GM19099 (cell line): ENCODE measurements around the gene OXCT2.
A peak's percentile ranks its signal among the peaks of the same experiment; 100 is the strongest.

Experiments
- POLR2A ChIP-seq: IDR thresholded peaks from 3 replicates; pipeline ENCODE4 v1.6.1; 2011; ENCODE audit warnings: low read depth; ENCODE audit not compliant: insufficient read length; ENCODE audit errors: extremely low read depth

Gene OXCT2

GRCh38 chr1:39737546-39738169 lies 33.5 kb downstream of the OXCT2 start:
- TF ChIP-seq POLR2A = no peak

GRCh38 chr1:39735731-39736130 lies 35.4 kb downstream of the OXCT2 start:
- TF ChIP-seq POLR2A = no peak

- no peak for TF ChIP-seq POLR2A
Observed at GRCh38 chr1:39733161-39733560, 38.0 kb downstream of the OXCT2 start.

- TF ChIP-seq POLR2A = no peak
Observed at GRCh38 chr1:39732730-39733129, 38.4 kb downstream of the OXCT2 start.

GRCh38 chr1:39729842-39730241 lies 41.3 kb downstream of the OXCT2 start:
- TF ChIP-seq POLR2A = no peak

GRCh38 chr1:39729030-39729429 lies 42.1 kb downstream of the OXCT2 start:
- no peak for TF ChIP-seq POLR2A

GRCh38 chr1:39727932-39728317 lies 43.2 kb downstream of the OXCT2 start:
- no peak for TF ChIP-seq POLR2A

GRCh38 chr1:39727221-39727931 lies 43.8 kb downstream of the OXCT2 start:
- peak; percentile 4 for TF ChIP-seq POLR2A

GRCh38 chr1:39726600-39726999 lies 44.5 kb downstream of the OXCT2 start:
- no peak for TF ChIP-seq POLR2A

GRCh38 chr1:39722495-39722894 lies 48.7 kb downstream of the OXCT2 start:
- TF ChIP-seq POLR2A = no peak

- TF ChIP-seq POLR2A = no peak
Observed at GRCh38 chr1:39721664-39722063, 49.5 kb downstream of the OXCT2 start.

GRCh38 chr1:39720094-39720999 lies 50.8 kb downstream of the OXCT2 start:
- no peak for TF ChIP-seq POLR2A
